Keratinocyte (primary cell): Measurements from ENCODE around the gene SMYD3. TPM values are rescaled to one million over a fixed set of nuclear protein-coding genes. Genes with fewer than 3 reads are reported as not detected.

ENCODE experiments used
- DNase-seq: peaks from one replicate; pipeline ENCODE4 v3.0.0-alpha.2; 2011; ENCODE audit warnings: low read depth, missing footprints, low spot score
- FAIRE-seq: peaks from 2 replicates; lab custom pipeline; 2011; peaks lifted over from hg19 to GRCh38; lab: Jason Lieb, UNC
- H2AFZ ChIP-seq: 2 replicates; pipeline ENCODE4 v1.6.0; 2012; ENCODE audit warnings: low read length, control low read depth, inconsistent platforms; ENCODE audit not compliant: control insufficient read depth
- H3K27ac ChIP-seq: 2 replicates; pipeline ENCODE4 v1.5.1; 2011; ENCODE audit warnings: low read length; ENCODE audit not compliant: control insufficient read depth, insufficient read depth
- H3K27me3 ChIP-seq: 3 replicates; pipeline ENCODE4 v1.6.0; 2011; ENCODE audit warnings: low read length; ENCODE audit not compliant: control insufficient read depth, insufficient read depth; ENCODE audit errors: extremely low read depth
- H3K36me3 ChIP-seq, 2 experiments: 2 replicates in 1 of 2; 3 replicates in 1 of 2; pipeline ENCODE4 v1.5.1; 2011; ENCODE audit warnings: low read length in 2 of 2, mild to moderate bottlenecking in 1 of 2; ENCODE audit not compliant: control insufficient read depth in 2 of 2, insufficient read depth in 2 of 2; ENCODE audit errors: extremely low read depth in 1 of 2
- H3K4me1 ChIP-seq: 3 replicates; pipeline ENCODE4 v1.5.1; 2011; ENCODE audit warnings: low read length; ENCODE audit not compliant: control insufficient read depth, insufficient read depth; ENCODE audit errors: extremely low read depth
- H3K4me2 ChIP-seq: 3 replicates; pipeline ENCODE4 v1.6.0; 2011; ENCODE audit warnings: low read depth, low read length; ENCODE audit not compliant: control insufficient read depth, insufficient read depth; ENCODE audit errors: extremely low read depth
- H3K4me3 ChIP-seq, 3 experiments: fragments of 200-600 bp in 1 of 3; sonication (generic) in 1 of 3; 2 replicates in 2 of 3; 3 replicates in 1 of 3; pipeline ENCODE4 v1.5.1; 2011 to 2016; ENCODE audit warnings: low read length in 3 of 3, mild to moderate bottlenecking in 3 of 3, control low read depth in 2 of 3, inconsistent platforms in 1 of 3, low read depth in 1 of 3, mixed read lengths in 1 of 3, mixed run types in 1 of 3, moderate library complexity in 1 of 3; ENCODE audit not compliant: control insufficient read depth in 2 of 3, insufficient read depth in 2 of 3; ENCODE audit errors: extremely low read depth in 1 of 3
- H3K79me2 ChIP-seq: 2 replicates; pipeline ENCODE4 v1.6.0; 2012; ENCODE audit warnings: low read length; ENCODE audit not compliant: control insufficient read depth, insufficient read depth
- H3K9ac ChIP-seq: 3 replicates; pipeline ENCODE4 v1.6.0; 2011; ENCODE audit warnings: low read length; ENCODE audit not compliant: control insufficient read depth, insufficient read depth; ENCODE audit errors: extremely low read depth
- H3K9me1 ChIP-seq: 3 replicates; pipeline ENCODE4 v1.6.0; 2011; ENCODE audit warnings: low read length; ENCODE audit not compliant: control insufficient read depth, insufficient read depth; ENCODE audit errors: extremely low read depth
- H3K9me3 ChIP-seq: 2 replicates; pipeline ENCODE4 v1.5.1; 2012; ENCODE audit warnings: low read depth, low read length; ENCODE audit not compliant: control insufficient read depth
- H4K20me1 ChIP-seq: 3 replicates; pipeline ENCODE4 v1.6.0; 2011; ENCODE audit warnings: low read length; ENCODE audit not compliant: control insufficient read depth, insufficient read depth; ENCODE audit errors: extremely low read depth
- CTCF ChIP-seq, 3 experiments: IDR thresholded peaks in 1 of 3; conservative IDR thresholded peaks in 1 of 3; optimal IDR thresholded peaks in 1 of 3; 2 replicates in 2 of 3; 3 replicates in 1 of 3; pipeline versions ENCODE3 to v1.5.1; 2011; ENCODE audit warnings: low read length in 3 of 3, mild to moderate bottlenecking in 3 of 3, moderate library complexity in 2 of 3, control low read depth in 1 of 3, inconsistent platforms in 1 of 3; ENCODE audit not compliant: insufficient read depth in 2 of 3; ENCODE audit errors: extremely low read depth in 1 of 3
- EZH2 ChIP-seq: IDR thresholded peaks from one replicate; pipeline ENCODE4 v1.6.1; 2012; ENCODE audit warnings: inconsistent platforms, mild to moderate bottlenecking, low read length, moderate library complexity
- dilution Hi-C: fragments of 300-500 bp; cut with MboI; formaldehyde crosslinking; loops from one replicate; pipeline ENCODE4 v1.7.0; 2020; ENCODE audit warnings: low sequenced_read_pairs; ENCODE audit not compliant: extremely low pct_ligation_motif_present
- polyA plus RNA-seq, 5 experiments: library from polyadenylated mRNA; depleted of rRNA in 3 of 5; stranded (reverse) in 3 of 5; stranded (forward) in 1 of 5; unstranded in 1 of 5; fragments of >200 nt; gene quantifications; 1 replicate in 1 of 5; 2 replicates in 3 of 5; 3 replicates in 1 of 5; pipeline versions ENCODE4 v1.2.1 to v1.2.3, GENCODE V29; 2011 to 2012; ENCODE audit warnings: missing spikeins in 2 of 5, low read depth in 1 of 5, low replicate concordance in 1 of 5

Gene SMYD3
- polyA plus RNA-seq, 1 donor (not counting 4 experiments of a cell fraction or from before 2014, with no cell fraction given) = 31.0 TPM

GRCh38 chr1:246179401-246179800 is 327.7 kb downstream of the SMYD3 start:
- H2AFZ ChIP-seq = no peak overlapping the region
- TF ChIP-seq CTCF (optimal IDR thresholded peaks at IDR 0.05 in 1 of 3, IDR thresholded peaks at IDR 0.05 in 1 of 3, conservative IDR thresholded peaks at IDR 0.05 in 1 of 3; ENCODE audit: extremely low read depth in 1 of 3, insufficient read depth in 2 of 3, low read length in 3 of 3) (no peak), EZH2 (no peak)
- DNase-seq (no peak), FAIRE-seq (no peak)
- H4K20me1 ChIP-seq = no peaks in the 10 kb centered on the region
- H3K36me3 ChIP-seq = no peaks in the 10 kb centered on the region
- H3K9me3 ChIP-seq = no peaks in the 10 kb centered on the region
- dilution Hi-C loops = no loop called here
- no peak overlapping the region for H3K4me2 ChIP-seq
- no peak overlapping the region for H3K9ac ChIP-seq
- no peak overlapping the region for H3K4me3 ChIP-seq
- H3K9me1 ChIP-seq = no peaks in the 10 kb centered on the region
- no peaks in the 10 kb centered on the region for H3K27me3 ChIP-seq
- H3K79me2 ChIP-seq = no peaks in the 10 kb centered on the region
- H3K27ac ChIP-seq = no peak overlapping the region
- H3K4me1 ChIP-seq = no peaks in the 10 kb centered on the region

GRCh38 chr1:246178717-246179311 is 328.3 kb downstream of the SMYD3 start:
- Histone ChIP-seq H3K9me1 (no peaks in the 10 kb centered on the region), H3K27me3 (no peaks in the 10 kb centered on the region), H3K9ac (no peak overlapping the region), H4K20me1 (no peaks in the 10 kb centered on the region), H3K79me2 (no peaks in the 10 kb centered on the region), H3K4me1 (no peaks in the 10 kb centered on the region), H3K27ac (no peak overlapping the region), H3K4me2 (no peak overlapping the region), H2AFZ (no peak overlapping the region), H3K36me3 (no peaks in the 10 kb centered on the region), H3K4me3 (no peak overlapping the region), H3K9me3 (no peaks in the 10 kb centered on the region)
- TF ChIP-seq CTCF (optimal IDR thresholded peaks at IDR 0.05 in 1 of 3, IDR thresholded peaks at IDR 0.05 in 1 of 3, conservative IDR thresholded peaks at IDR 0.05 in 1 of 3; ENCODE audit: extremely low read depth in 1 of 3, insufficient read depth in 2 of 3, low read length in 3 of 3) (no peak), EZH2 (no peak)
- FAIRE-seq = no peak
- DNase-seq = no peak
- dilution Hi-C loops = no loop called here
